Measurements from ENCODE around the gene CD2BP2. TPM values are rescaled to one million over a fixed set of nuclear protein-coding genes. Genes with fewer than 3 reads are reported as not detected.

The CD2BP2 gene
- total RNA-seq = 21.7 and 22.3 TPM in 2 replicates

GRCh38 chr16:30355144-30355953 is at the start of gene CD2BP2:
CD2BP2 (minus strand) TSS chr16:30355308; CDS start chr16:30354681, 627 bp downstream.

GRCh38 chr16:30395155-30395991 is 40.3 kb upstream of the CD2BP2 start, which contains the start of gene ZNF48:
ZNF48 (plus strand) TSS chr16:30395420; CDS start chr16:30395795, 375 bp downstream.

GRCh38 chr16:30382111-30382881 is 27.2 kb upstream of the CD2BP2 start, which contains the start of gene SEPTIN1:
SEPTIN1 (minus strand) TSS chr16:30382561; CDS start chr16:30382542, 19 bp downstream.

GRCh38 chr16:30374538-30374937 is 19.4 kb upstream of the CD2BP2 start, which contains the start of gene MYL11:
MYL11 (plus strand) TSS chr16:30374802; CDS start chr16:30374858, 56 bp downstream.

GRCh38 chr16:30370456-30371247 is 15.5 kb upstream of the CD2BP2 start, which contains the start of gene TBC1D10B:
TBC1D10B (minus strand) TSS chr16:30370494; CDS start chr16:30370183, 311 bp downstream.

Other genes with a start within 250 kb of the CD2BP2 start
- 0.78 and 1.8 TPM in 2 replicates for gene GDPD3, start 241.8 kb downstream of the CD2BP2 start, total RNA-seq
- 50.0 and 59.2 TPM in 2 replicates for gene MAPK3, start 232.1 kb downstream of the CD2BP2 start, total RNA-seq
- 0.73 and 1.6 TPM in 2 replicates for gene CORO1A, start 171.7 kb downstream of the CD2BP2 start, total RNA-seq
- 47.7 and 168 TPM in 2 replicates for gene BOLA2B, start 161.6 kb downstream of the CD2BP2 start, total RNA-seq
- gene SLX1A, start 161.4 kb downstream of the CD2BP2 start, total RNA-seq = 37.5 and 42.6 TPM in 2 replicates
- gene SULT1A3, start 156.1 kb downstream of the CD2BP2 start, total RNA-seq = 2.9 and 5.7 TPM in 2 replicates
- 0.73 TPM in 1 of 2 replicates, not detected in the other for gene NPIPB13, start 106.8 kb downstream of the CD2BP2 start, total RNA-seq
- gene TBC1D10B, start 15.2 kb upstream of the CD2BP2 start, total RNA-seq = 38.6 and 47.3 TPM in 2 replicates
- gene MYL11, start 19.5 kb upstream of the CD2BP2 start, total RNA-seq = not detected in 2 replicates
- 0.20 TPM in 1 of 2 replicates, not detected in the other for gene SEPTIN1, start 27.3 kb upstream of the CD2BP2 start, total RNA-seq
- 5.5 and 6.5 TPM in 2 replicates for gene ZNF48, start 40.1 kb upstream of the CD2BP2 start, total RNA-seq
- 9.8 and 12.1 TPM in 2 replicates for gene ZNF771, start 52.3 kb upstream of the CD2BP2 start, total RNA-seq
- 20.6 and 22.1 TPM in 2 replicates for gene DCTPP1, start 74.7 kb upstream of the CD2BP2 start, total RNA-seq
- gene SEPHS2, start 90.6 kb upstream of the CD2BP2 start, total RNA-seq = 6.8 and 7.7 TPM in 2 replicates
- under 0.01 TPM in 1 of 2 replicates, not detected in the other for gene ITGAL, start 117.4 kb upstream of the CD2BP2 start, total RNA-seq
- 18.0 and 20.5 TPM in 2 replicates for gene ZNF768, start 171.3 kb upstream of the CD2BP2 start, total RNA-seq
- gene ZNF747, start 179.6 kb upstream of the CD2BP2 start, total RNA-seq = 8.1 and 8.4 TPM in 2 replicates
- 4.8 and 7.6 TPM in 2 replicates for gene ZNF764, start 203.1 kb upstream of the CD2BP2 start, total RNA-seq
- gene ZNF688, start 216.4 kb upstream of the CD2BP2 start, total RNA-seq = 4.9 and 8.5 TPM in 2 replicates
- 9.4 and 11.4 TPM in 2 replicates for gene ZNF785, start 230.4 kb upstream of the CD2BP2 start, total RNA-seq